ENCODE results near the gene BUD31.
"Not testable (repeated sequence)": the region's sequence is repeated elsewhere in the genome, so short reads cannot be mapped to it uniquely, and the experiment has no call there.

BUD31 gene

DNA sequence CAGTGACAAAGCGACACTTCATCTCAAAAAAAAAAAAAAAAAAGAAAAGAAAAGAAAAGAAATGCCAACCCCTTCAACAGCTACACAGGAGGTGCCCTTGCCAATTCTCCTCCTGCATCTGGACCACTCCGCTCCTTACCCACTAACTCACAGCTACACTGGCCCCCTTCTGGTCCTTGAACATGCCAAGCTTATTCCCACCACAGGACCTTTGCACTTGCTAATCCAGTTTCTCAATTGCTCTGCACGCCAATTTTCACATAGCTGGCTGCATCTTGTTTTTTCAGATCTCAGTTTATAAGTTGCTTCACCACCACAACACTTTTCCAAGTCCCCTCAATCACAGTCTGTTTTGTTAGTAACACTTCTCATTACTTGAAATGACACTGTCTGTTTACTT, 5.9 kb upstream of the BUD31 start:
- DNase-seq: no peak

DNA sequence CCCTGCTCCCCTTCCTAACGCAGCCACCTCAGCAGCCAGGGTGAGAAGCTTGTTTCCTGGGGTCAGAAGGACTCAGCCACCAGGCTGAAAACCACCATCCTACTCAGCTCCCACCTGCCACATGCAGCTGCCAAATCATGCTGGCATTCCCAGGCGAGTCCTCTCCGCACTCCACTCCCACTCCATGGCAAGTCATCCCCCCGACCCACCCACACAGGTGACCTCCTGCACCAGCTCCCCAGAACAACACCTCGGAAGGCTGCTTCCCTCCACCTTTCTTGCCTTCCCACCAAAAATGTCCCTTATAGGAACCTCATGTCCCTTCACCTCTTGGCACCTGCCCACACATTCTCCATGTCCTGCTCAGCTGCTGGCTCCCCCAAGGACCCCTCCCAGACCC, 5.0 kb upstream of the BUD31 start:
- DNase-seq: no peak

DNA sequence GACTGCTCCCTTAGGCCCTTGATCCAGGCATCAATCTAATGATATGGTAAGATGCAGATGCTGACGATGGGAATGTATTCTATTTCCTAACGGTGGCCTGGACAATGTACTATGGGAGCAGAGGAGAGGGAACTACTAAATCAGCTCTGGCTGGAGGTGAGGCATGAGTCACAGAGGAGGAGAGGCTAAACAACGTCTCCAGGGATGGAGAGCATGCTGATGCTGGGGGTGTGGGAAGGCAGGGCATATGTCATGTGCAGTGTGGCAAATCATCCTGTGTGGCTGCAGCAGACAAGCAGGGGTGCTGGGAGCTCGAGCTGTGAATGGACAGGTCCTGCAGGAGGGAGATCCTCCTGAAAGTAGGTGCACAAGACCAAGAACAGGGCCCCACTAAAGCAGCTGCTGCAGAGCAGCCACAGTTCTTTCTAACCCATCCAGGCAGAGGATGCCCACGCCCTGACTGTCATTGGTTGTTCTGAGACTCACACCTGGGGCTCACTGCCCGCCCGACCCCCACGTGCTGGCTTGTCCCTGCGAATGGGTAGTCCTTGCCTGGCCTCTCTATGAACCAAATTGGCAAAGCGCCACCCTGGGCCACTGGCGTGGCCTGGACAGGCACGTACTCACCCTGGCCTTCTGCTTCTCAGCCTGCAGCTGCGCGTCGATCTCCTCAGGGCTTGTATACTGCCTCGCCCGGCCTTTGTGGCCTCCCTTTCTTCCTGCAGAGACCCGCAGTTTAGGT, 4.4 kb upstream of the BUD31 start:
- DNase-seq: no peak

DNA sequence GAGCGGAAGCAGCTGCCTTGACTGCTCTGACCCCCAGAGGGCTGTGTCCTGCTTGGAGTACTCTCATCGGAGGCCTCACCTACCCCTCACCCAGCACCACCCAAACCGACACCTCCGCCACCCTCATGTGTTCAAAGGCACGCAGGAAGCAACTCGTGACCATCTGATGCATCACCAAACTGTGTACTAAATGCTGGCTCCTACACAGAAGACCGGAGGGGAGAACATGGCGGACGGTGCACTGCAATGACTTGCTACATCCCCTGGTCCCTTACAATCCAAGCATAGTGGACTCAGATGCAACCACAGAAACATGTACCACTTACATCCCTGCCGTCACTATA, 3.8 kb upstream of the BUD31 start:
- no peak for DNase-seq

DNA sequence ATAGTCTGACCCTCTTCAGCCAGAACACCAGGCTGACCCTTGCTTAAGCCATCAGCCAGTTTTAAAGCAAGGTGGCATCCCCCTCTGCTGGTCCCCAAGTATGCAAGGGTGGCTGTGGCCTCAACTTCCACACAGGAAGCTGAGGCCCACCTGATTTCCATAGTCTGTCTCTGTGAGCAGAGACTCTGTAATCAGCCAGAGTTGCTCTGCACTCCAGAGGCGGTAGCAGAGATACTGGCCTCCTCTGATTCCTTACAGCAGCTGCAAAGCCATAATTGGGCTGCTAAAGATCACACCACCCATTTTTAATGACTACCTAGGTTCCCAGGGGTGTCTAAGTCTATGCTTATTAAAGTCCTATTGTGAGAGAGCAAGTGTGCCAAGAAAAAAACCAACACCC, 2.2 kb upstream of the BUD31 start:
- no peak for DNase-seq

DNA sequence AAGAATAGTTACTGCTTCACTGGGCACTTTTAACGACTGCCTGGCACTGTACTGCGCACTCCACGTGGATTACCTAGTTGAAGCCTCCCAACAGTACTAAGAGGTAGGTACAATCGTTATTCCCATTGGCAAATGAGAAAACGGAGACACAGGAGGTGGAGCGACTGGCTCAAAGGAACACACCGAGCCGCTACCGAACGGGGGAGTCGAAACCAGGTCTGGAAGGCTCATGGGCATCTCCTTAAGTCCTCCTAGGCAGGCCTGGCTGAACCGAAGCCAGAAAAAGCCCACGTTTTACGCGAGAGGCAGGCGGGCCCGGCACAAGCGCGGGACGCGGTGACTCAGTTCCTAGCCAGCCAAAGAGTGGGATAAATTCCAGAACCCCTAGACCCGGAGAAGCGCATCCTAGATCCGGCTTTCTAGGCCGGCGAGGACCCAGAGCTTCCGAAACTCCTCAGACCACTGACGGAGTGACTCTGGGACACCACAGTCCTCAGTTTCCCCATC, 844 bp upstream of the BUD31 start:
- DNase-seq: no peak

DNA sequence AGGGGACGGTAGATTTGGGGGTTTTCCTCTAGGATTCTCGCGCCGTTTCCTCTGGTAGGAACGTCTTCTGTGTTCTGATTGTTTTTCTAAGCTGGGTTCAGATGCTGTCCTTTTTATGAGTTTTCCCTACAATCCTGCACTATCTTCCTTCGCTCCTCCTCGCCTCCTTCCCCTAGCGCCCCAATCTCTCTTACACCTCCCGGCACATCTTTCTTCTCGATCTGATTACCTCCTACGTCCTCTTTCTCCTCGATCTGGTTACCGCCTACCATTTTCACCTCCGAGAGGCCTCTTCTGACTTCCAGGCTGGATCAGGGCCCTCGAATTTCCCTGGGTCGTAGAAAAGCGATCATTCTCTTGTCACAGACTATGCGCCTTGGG, 413 bp downstream of the BUD31 start:
- DNase-seq: peak; percentile 67

DNA sequence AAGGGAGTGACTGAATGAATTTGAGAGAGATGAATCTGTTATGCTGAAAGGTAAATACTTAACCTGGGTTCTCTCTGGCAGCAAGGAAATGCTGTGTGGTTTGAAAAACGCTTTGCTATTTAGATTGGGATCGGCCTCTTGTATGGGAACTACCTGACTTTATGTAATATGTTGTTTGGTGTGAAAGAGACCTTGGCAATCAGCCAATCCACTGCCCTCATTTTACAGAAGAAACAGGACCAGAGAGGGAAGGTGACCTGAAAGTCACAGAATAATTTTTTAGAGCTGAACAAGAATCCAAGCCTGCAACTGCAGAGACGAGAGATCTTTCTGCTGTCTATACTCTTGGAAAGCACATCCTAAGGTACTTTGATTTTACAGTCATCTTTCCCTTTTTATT, 1.0 kb downstream of the BUD31 start:
- no peak for DNase-seq

DNA sequence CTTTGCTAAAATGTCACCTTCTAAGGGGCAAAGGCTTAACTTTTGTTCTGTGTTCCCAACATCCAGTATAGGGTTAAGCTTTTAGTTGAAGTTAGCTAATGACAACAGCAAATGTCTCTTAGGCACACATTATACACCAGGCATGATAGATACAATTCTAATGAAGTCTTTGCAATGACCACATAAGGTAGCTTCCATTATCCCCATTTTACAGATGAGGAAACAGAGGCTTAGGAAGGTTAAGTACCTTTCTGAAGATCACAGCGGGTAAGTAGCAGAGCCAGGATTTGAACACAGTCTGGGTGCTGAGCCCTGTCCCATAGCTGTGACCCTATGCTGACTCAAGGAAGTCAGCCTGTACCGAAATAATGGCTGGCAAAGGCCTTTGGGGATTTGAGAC, 1.9 kb downstream of the BUD31 start:
- DNase-seq: no peak

DNA sequence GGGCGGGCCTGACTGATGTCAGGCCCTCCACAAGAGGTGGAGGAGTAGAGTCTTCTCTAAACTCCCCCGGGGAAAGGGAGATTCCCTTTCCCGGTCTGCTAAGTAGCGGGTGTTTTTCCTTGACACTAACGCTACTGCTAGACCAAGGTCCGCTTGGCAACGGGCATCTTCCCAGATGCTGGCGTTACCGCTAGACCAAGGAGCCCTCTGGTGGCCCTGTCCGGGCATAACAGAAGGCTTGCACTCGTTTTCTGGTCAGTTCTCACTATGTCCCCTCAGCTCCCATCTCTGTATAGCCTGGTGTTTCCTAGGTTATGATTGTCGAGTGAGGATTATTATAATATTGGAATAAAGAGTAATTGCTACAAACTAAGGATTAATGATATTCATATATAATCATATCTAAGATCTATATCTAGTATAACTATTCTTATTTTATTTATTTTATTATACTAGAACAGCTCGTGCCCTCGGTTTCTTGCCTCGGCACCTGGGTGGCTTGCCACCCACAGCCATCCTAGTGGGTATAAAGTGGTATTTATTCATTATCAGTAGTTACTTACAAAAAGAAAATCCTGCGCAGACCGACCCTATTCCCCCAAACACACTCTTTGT, 6.9 kb downstream of the BUD31 start:
- DNase-seq: not testable (repeated sequence)

DNA sequence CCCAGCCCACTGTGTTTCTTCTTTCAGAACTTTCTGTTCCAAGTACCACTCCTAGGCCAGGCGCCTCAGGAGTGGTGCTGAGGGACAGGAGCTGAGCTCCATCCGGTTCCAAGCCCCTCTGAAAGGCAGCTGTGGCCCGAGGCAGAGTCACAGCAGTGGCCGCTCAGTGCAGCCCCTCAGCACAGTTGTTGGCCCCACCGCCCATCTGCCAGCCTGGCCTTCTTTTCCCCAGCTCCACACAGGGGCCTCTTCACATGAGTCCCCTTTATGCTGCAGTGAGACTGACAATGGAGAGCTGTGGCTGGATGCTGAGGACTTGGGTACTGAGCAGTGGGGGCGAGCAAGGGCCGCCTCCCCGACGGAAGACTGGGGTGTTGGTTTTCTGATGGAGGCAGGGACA, 9.5 kb downstream of the BUD31 start:
- DNase-seq: no peak

DNA sequence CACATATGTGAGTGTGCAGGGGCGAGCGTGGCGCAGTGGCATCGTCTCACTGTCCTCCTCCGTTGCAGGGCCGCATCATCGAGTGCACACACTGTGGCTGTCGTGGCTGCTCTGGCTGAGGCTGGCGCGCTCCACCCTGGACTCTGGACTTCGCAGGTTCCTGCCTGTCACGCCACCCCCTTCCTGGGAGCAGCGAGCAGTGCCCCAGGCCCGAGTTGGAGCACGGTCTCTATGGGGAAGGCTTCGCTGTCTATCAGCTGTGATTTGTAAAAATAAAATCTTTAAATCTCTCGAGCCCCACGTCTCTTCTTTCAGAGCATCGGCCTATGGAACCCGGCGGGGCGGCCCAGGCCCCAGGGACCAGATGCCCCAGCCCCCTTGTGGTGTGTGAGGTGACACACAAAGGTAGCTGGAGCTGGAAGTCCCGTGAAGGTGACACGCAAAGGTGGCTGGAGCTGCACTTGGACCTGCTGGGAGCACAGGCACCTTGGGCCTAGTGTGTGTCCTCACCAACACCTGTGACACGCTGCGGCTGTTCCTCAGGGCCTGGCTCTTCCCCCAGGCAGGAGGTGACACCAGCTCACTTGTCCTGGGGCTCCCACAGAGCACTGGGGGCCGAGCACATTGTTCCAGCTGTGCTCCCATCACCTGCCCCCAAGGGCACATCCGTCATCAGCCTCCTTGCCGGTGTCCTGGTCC, 10.7 kb downstream of the BUD31 start:
- DNase-seq: no peak

DNA sequence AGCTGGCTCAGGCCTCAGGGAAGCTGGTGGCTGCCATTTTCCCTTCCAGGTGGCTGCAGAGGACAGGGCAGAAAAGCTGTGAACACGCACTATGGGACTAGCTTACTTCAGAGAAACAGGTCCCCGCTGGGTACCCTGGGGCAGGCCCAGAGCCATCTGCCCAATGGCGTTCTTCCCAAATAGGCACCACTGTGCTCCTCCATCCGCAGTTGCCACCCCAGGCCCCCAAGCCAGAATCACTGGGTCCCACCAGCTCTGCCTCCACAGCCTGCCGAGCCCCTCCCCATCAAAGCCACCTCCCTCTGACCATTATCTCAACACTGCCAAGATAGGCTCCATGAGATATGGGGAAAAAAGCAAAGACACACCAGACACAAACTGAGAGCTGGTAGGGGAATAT, 11.4 kb downstream of the BUD31 start:
- no peak for DNase-seq

DNA sequence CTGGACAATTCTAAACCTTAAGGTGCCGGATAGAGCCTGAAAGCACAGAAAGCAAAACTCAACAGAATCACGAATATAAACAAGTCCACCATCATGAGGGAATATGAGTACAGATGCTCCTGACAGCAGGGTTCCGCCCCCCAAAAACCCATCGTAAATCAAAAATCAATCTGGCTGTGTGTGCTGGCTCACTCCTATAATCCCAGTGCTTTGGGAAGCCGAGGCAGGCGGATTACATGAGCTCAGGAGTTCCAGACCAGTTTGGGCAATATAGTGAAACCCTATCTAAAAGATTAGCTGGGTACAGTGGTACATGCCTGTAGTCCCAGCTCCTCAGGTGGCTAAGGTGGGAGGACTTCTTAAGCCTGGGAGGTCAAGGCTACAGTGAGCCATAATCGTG, 12.2 kb downstream of the BUD31 start:
- DNase-seq: no peak

DNA sequence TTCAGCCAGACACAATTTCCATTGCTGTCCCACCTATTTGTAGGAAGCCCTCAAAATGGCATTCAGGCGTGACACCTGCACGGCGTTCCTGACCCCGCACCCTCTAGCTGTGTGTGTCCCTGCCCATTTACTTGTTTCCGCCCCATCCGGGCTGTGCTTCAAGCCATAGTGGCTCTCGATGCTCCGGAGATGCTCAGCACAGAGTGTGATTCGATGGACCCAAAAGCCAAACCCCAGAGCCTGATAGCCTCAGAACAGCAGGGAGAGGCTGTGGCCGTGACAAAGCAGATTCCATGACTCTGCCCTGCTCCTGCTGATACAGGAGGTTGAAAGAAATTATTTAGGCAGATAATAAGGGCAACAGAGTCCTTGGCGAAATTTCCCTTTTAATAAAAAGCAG, 13.4 kb downstream of the BUD31 start:
- DNase-seq: no peak

DNA sequence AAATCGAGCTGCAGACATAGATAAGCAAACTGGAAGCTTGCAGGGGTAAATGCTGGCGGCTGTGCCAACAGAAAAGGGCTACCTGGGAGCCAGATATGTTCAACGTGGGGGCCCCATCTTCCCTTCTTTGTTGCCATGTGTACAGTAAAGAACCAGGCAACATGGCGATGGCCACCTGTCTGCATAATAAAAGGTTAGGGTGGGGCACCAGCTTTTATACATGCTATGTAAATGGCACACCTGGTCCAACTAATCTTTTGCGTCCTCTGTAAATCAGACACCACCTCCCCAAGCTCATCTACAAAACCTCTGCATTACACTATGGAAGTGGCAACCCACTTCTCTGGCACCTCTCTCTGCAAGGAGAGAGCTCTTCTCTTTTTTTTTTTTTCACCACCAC, 13.9 kb downstream of the BUD31 start:
- no peak for DNase-seq

DNA sequence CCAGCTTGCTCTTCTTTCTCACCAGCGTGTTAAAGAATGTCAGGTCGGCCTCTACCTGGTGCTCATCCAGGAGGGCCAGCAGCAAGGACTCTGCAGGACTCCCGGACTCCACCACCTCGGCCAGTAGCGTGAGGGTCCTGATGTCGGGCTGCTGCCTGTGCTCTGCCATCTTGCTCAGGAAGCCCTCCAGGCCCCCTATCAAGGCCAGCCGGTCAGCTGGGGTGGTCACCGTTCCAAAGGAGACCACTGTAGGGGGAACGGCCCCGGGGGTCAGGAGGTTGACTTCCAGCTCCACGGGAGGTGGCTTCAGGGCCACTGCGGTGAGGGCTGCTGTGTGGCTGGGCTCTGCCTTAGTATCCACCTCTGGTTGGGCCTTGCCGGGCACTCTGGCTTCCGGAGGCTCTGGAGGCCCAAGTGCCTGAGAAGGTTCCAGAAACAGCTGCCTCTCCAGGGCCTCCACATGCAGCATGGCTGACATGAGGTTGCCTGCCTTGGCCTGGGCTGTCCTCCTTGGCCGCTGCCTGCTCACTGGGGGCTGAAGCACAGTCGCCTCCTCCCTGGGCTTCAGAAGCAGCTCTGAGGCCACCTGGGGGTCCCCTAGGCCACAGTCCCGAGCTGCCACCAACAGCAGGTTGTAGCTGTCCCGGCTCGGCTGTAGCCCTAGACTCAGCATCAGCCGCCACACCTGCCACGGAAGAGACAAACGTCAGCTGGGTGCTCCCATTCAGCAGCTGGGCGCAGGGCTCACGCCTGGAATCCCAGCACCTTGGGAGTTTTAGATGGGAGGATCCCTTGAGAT, 16.4 kb downstream of the BUD31 start:
- DNase-seq: no peak

DNA sequence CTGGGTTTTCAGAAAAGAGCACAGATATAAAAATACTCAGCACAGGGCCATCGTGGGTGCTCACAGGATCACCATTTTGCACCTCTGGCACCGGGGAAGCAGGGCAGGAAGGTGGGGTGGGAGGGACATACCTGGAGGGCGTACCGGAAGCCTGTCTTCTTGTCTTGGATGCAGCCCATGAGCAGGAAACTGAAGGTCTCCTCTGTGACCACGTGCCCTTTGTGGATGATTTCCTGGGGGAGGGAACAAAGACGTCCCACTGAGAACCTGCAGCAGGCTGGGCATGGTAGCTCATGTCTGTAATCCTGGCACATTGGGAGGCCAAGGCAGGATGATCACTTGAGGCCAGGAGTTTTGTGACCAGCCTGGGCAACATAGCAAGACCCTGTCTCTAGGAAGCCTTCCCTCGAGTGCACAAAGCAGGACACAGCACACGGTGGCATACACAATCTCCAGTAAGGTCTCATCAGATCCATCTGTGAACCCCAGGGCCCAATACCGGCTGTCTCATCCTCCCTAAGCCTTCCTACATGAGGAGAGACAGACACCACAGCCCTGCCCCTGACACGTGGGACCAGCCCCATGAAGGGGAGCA, 20.3 kb downstream of the BUD31 start:
- DNase-seq: no peak

DNA sequence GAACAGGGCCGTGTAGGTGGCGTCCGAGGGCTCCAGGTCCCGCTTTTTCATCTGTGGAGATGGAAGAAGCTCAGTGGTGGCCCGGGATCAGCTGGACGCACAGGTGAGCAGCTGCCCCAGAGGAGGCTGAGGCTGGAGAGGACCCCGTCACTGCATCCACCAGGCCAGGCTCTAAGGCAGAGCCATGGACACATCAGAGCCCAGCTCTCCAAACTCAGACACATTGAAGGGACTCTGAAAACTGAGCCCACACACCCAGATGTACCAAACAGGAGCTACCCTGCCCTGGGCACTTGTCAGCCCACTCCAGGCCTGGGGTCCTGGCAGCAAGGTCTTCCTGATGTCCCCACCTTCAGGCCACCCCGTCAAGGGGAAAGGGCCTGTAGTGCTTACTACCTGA, 21.0 kb downstream of the BUD31 start:
- DNase-seq: no peak

DNA sequence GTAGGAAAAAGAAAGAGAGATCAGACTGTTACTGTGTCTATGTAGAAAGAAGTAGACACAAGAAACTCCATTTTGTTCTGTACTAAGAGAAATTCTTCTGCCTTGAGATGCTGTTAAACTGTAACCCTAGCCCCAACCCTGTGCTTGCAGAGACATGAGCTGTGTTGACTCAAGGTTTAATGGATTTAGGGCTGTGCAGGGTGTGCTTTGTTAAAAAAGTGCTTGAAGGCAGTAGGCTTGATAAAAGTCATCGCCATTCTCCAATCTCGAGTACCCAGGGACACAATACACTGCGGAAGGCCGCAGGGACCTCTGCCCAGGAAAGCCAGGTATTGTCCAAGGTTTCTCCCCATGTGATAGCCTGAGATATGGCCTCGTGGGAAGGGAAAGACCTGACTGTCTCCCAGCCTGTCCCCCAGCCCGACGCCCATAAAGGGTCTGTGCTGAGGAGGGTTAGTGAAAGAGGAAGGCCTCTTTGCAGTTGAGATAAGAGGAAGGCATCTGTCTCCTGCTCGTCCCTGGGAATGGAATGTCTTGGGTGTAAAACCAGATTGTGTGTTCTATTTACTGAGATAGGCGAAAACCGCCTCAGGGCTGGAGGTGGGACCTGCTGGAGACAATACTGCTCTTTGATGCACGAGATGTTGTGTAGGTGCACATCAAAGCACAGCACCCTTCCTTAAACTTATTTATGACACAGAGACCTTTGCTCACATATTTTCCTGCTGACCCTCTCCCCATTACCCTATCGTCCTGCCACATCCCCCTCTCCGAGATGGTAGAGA, 23.2 kb downstream of the BUD31 start:
- not testable (repeated sequence) for DNase-seq

DNA sequence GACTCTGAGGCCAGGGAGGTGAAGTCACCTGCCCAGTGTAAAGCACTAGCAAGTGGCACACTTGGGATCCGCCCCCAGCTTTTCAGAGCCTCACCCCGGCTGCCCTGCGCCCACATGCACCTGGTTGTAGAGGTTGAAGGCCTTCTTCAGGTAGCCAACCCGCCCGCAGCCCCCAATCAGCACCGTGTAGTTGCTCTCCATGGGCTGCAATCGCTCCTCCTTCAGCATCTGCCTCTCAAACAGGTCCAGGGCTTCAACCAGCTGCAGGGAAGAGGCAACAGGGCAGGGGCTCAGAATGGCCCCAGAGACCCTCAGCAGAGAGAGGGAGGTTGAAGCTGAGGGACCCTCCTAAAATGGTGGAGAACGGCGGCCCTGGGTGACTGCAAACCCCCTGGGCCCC, 24.4 kb downstream of the BUD31 start:
- DNase-seq: no peak

DNA sequence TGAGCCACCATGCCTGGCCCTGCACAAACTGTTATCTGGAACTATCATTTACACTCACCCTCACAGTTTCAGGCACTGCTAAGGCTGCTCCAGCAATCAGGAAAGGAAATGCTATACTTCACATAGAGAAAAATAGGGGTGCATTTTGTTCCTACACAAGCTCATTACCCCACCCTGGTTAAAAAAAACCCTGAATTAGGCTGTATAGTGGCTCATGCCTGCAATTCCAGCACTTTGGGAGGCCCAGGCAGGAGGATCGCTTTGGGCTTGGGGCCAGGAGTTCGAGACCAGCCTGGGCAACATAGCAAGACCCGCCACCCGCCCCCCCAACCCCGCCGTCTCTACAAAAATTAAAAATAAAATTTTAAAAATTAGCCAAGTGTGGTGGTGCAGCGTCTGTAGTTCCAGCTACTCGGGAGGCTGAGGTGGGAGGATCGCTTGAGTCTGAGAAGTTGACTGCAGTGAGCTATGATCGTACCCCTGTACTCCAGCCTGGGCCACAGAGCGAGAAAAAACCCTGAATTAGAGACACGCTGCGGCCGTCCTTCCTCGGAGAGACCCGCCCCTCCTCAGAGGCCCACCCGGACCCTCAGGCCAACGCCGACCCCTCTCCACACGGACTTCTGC, 29.3 kb downstream of the BUD31 start:
- no peak for DNase-seq

Data from activated CD8-positive, alpha-beta memory T cell treated with anti-CD3 and anti-CD28 coated beads for 24 hours (primary cell).